ENCODE data around the gene C19orf38.
"Not testable (repeated sequence)": the region's sequence is repeated elsewhere in the genome, so short reads cannot be mapped to it uniquely, and the experiment has no call there.

Gene C19orf38

DNA sequence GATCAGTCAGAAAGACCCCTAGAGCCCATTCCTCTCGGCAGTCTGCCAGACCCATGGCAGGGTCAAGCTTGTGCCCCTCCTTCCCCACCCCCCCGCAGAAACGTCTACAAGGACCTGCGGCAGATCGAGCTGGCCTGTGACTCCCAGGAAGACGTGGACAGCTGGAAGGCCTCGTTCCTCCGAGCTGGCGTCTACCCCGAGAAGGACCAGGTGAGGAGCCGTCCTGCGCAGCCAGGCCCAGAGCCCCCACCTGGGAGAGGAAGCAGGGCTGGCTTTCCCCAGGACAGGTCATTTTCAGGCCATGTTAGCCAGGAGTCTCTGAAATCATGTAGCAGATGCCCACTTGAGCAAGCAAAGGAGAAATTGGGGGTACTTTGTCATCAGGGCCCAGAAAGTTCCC is 24.5 kb upstream of the C19orf38 start:
- no peak for DNase-seq (ENCODE audit: low read depth)

DNA sequence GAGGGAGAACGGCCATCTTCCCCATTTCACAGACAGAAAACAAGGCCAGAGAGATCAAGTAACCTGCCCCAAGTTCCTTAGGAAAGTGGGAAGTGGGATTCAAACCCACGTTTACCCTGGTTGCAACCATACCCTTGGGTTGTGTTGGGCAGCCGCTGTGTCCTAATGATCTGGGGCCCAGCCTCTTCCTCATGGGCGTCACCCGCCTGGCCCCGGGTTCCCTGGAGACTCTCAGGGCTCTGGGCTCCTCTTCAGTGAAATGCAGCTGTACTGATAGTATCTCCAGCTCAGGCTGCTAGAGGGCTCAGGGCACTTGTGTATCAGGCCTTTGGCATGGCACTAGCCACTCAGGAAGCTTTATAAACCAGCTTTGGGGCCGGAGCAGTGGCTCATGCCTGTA is 22.0 kb upstream of the C19orf38 start:
- no peak for DNase-seq (ENCODE audit: low read depth)

DNA sequence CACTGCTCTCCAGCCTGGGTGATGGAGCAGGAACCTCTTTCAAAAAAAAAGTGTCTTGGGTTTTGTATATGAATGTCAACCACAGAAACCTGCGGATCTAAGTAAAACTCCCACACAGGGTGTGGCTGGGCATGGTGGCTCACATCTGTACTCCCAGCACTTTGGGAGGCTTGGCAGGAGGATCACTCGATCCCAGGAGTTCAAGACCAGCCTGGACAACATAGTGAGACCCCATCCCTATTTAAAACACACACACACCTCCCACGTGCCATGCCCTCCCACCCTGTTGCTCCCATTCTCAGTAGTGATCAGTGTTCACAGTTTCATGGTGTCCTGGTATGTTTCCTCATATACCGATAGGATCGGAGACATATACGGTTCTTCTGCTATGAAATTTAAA is 21.4 kb upstream of the C19orf38 start:
- DNase-seq (ENCODE audit: low read depth), result no peak

DNA sequence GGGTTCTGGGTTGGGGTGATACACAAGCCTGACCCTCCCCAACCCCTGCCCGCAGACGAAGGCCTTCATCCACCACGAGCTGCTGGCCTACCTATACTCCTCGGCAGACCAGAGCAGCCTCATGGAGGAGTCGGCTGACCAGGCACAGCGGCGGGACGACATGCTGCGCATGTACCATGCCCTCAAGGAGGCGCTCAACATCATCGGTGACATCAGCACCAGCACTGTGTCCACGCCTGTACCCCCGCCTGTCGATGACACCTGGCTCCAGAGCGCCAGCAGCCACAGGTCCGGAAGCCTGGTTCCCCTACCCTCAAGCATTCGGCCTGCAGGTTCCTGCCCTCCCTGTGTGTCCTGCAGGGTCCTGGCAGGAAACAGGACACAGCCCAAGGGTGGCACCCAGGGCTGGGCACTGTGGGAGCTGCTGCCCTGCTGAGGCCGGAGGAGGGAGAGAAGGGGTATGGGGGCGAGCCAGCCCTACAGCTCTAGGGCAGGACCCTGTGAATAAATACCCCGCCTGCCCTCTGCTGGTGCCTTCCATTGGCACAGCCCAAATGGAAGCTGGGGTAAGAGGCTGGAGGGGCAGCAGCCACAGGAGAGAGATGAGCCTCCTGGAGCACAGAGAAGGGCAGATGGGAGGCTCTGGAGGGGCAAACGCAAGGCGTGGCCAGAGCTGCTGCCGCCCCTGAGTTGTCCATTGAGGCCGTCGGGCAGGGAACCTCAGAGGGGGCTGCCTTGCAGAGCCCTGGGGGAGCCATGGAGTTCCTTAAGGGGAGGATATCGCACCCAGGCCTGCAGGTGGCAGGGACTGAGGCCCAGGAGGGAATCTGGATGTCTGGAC is 19.0 kb upstream of the C19orf38 start:
- DNase-seq (ENCODE audit: low read depth), result no peak

DNA sequence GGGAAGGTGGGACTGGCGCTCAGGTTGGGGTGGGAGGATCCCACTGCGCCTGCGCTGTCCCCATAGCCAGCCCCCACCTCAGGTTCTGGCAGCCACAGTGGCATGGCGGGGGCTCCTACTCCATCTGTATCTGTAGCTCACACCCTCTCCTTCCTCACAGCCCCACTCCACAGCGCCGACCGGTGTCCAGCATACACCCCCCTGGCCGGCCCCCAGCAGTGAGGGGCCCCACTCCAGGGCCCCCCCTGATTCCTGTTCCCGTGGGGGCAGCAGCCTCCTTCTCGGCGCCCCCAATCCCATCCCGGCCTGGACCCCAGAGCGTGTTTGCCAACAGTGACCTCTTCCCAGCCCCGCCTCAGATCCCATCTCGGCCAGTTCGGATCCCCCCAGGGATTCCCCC is 18.2 kb upstream of the C19orf38 start:
- DNase-seq (ENCODE audit: low read depth), result no peak

DNA sequence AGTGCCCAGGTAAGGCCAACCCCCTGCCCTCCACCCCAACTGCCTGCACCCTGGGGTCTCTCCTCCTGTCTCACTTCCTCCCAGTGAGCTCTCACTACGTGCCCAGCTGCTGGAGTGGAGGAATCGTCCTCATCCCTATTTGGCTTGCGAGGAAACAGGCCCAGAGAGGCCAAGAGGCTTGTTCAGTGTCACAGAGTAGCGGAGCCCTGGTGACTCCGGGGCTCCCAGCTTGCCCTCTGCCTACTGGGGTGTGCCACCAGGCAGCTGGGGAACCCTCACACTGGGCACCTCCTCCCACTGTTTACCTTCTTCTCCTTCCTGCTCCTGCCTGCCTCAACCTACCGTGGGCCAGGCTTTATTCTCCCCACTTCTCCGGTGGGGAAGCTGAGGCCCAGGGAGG is 17.8 kb upstream of the C19orf38 start:
- DNase-seq (ENCODE audit: low read depth), result no peak

DNA sequence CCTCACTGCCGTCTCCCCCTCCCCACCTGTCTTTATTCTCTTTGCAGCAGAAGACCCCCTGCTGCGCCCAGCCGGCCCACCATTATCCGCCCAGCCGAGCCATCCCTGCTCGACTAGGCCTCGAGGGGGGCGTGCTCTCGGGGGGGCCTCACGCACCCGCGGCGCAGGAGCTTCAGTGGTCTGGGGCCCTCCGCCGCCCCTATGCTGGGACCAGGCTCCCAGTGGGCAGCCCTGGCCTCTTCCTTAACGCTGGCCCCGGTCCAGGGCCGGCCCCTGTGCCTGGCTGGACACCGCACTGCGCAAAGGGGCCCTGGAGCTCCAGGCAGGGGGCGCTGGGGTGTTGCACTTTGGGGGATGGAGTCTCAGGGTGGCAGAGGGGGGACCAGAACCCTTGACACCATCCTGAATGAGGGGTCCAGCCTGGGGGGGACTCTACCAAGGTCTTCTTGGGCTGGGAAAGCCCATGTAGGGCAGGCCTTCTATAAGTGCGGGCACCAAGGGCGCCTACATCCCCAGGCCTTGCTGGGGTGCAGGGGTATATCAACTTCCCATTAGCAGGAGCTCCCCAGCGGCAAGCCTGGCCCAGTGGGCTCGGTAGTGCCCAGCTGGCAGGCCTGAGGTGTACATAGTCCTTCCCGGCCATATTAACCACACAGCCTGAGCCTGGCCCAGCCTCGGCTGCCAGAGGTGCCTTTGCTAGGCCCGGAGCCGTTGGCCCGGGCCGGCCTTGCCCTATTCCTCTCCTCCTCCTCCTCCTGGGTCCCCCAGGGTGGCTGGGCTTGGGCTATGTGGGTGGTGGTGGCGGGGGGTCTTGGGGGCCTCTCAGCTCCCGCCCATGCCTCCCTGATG is 17.1 kb upstream of the C19orf38 start:
- DNase-seq (ENCODE audit: low read depth), result no peak

DNA sequence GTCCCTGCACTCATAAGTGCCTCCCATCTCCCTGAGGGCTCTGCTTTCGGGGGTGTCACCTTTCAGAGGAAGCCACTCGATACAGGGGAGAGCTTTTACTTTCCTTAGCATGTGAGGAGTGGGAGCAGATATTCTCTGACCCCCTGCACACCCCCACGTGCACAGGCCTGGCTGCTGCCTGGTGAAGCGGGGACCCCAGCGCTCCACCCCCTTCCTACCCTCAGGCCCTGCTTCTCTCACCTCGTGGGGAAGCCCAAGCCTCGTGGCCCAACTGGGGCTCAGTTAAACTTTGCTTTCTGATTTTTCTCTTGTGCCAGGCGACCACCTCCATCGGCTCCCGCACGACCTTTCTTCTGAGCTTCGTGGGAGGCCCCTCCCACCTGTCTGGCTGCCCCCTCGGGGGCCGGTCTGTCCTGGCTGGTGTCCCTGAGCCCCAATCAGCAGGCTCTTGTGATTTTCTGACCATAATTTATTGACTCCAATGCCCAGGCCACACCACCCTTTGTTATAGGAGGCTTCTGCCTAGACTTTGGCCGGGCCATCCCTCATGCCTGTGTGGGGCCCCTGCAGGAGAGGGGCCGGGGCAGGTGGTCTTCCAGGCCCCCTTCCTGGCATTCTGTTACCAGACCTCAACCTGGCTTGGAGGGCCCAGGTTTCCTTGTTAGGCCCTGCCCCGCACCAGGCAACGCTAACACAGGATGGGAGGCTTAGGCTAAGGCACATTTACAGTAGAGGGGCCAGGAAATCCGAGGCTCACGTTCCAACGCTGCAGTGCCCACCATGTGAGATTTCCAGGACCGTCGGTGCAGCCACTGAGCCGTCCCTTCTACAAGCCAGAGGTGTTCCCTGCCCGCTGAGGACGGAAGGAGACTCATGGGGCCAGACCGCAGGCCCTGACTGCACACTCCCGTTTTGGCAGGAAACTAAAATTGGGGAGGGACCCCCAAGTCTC is 16.0 kb upstream of the C19orf38 start:
- no peak for DNase-seq (ENCODE audit: low read depth)

DNA sequence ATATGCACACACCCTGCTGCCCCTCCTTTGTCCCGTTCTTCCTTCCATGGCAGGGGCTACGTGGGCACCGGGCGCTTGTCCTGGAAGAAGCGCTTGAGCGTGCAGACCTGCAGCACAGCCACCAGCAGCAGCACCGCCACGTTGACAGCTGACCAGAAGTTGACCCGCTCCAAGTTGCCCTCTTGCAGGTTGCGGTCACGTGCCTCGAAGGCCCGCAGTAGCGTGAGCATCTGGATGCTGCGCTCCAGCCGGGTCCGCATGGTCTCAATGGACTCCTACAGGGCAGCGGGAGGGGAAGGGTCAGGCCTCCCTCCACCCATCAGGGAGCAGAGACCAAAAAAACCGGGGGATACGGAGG is 15.3 kb upstream of the C19orf38 start:
- no peak for DNase-seq (ENCODE audit: low read depth)

DNA sequence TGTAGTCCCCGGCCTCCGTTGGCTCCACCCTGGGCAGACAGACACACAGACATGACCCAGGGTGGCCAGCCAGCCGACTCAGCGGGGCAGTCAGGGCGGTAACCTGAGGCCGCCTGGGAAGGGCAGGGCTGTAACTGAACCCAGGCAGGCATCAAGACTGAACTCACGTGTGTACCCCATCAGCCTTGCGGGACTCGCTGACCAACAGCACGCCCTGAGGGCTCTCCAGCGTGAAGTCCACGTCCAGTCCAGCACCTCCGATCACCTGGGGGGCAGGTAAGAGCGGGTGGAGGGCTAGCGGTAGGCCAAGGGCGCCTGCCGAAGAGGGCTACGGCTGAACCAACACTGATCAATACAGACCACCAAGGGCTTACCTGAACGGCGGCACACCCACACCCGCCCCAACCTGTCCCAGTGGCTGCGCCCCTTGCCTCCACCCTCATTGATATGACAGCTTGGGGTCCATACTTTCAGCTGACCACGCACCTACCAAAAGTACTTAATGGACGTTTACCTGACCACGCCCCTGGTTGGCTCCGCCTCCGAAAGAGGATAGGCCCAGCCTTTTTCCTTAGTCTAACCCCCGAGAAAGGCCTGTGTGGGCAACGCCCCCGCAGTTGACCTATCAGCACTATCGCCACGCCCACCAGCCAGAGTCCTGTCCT is 13.0 kb upstream of the C19orf38 start:
- no peak for DNase-seq (ENCODE audit: low read depth)

DNA sequence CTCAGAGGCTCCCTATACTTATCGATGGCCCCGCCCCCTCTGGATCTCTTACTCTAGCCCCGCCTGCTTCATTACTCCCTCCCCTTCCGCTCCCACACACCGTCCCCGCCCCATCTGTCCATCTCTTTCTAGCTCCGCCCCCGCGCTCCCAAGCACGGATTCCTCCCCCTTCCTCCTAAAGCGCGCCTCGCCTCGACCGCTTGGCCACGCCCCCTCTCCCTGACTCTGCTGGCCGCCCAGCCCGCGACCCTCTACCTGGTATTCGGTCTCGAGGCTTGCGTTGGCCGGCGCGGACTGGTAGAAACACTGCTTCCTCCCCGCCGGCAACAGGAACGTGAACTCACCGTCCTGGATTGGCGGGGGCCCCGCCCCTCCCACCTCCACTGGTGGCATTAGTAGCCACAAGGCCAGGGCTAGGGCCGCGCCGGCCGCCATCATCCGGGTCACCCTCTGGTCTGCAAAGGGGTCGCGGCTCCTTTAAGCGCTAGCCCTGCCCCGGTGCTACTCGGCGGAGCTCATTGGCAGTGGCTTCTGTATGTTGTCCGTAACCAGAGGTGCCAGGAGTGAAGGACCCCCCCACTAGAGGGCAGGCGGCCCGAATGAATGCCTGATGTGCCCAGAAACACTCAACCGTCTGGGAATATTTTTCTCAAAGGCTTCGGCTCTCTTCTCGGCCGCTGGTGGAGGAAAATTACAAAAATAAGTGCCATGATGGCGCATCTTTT is 12.3 kb upstream of the C19orf38 start, which contains the start of gene TMED1:
Gene TMED1 (minus strand): TSS at position 459 of the 725 bp plus-strand sequence. CDS start 21 bp downstream, at position 438.
- peak; percentile 91 for DNase-seq (ENCODE audit: low read depth)

DNA sequence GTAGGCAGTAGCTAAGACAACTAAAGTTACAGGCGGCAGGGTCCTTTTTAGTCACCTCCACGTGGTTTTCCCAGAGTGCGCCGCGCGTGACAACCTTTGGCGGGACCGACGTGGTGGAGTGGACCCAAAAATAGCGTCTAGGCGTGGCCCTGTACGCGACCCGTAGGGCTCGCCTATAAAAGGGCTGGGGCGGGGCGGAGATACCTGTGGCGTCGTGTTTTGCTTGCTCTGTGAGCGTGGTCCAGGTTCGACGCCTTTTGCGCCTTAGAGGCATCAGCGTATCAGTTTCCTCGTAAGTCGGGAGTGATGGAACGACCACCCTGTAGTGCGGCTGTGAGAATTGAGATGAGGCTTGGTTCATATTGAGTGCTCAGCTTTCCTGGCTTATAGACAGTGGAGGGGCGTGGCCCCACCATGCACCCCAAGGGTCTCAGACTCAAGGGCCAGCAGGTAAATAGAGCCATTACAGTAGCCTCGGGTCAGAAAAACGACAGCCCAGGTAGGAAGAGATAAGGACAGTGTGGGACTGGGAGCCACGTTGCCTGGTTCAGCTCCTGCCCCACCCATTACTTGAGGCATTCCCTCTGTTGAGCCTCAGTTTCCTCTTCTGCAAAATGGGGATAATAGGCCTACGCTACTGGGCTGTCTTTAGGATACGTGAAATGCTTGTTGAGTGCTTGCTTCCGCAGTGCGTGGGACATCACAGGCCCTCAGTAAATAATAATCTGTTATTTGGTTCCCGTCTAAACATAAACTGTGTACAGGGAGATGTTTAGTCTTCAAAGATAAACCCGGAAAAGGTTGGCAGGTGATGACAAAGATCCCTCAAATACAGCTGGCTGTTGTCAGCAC is 11.5 kb upstream of the C19orf38 start:
- peak; percentile 57 for DNase-seq (ENCODE audit: low read depth)

DNA sequence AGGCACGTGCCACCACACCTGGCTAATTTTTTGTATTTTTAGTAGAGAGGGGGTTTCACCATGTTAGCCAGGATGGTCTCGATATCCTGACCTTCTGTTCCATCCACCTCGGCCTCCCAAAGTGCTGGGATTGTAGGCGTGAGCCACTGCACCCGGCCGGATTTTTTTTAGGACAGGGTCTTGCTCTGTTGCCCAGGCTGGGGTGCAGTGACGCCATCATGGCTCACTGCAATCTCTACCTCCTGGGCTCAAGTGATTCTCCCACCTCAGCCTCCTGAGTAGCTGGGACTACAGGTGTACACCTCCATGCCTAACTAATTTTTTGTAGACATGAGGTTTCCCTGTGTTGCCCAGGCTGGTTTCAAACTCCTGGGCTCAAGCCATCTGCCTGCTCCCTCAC is 10.6 kb upstream of the C19orf38 start:
- not testable (repeated sequence) for DNase-seq (ENCODE audit: low read depth)

DNA sequence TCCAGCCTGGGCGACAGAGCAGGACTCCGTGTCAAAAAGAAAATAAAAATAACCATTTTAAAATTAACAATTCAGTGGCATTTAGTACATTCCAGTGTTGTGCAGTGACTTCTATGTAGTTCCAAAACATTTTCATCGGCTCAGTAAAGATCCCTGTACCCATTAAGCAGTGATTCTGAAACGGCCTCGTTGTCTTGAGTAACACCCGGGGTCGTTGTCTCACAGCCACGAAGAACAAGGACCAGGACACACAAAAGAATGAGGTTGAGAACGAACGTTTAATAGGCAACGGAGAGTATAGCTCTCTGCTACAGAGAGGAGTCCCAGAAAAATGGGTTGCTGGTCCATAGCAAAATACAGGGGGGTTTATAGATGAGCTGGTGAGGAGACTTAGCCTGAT is 9.8 kb upstream of the C19orf38 start:
- DNase-seq (ENCODE audit: low read depth), result no peak

DNA sequence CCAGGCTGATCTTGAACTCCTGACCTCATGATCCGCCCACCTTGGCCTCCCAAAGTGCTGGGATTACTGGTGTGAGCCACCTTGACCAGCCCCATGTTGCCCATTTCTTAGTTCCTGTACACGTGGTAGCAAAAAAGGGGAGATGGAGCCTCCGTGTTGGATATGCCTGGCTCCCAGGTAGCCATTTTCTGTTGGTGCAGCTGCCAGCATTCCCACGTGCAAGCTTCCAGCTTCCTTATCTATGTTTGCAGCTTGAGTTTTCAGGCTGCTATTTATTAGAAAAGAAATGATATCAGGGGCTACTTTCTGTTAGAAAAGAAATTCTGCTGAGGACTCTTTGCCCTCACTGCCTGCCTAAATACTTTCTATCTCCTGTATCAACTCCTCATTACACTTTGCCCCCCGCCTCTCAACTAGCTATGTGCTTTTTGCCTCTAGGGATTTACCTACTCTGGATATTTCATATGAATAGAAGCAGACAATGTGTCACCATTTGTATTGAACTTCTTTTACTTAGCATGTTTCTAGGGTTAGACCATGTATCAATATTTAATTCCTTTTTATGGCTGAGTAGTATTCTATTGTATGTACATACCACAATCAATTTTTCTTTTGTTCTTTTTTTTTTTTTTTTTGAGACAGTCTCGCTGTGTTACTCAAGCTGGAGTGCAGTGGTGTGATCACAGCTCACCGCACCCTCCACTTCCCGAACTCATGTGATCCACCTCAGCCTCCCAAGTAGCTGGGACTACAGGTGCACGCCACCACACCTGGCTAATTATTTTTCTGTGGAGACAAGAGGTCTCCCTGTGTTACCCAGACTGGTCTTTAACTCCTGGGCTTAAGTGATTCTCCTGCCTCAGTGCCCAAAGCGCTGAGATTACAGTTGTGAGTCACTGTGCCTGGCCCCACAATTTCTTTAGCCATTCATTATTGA is 8.8 kb upstream of the C19orf38 start:
- DNase-seq (ENCODE audit: low read depth), result no peak

DNA sequence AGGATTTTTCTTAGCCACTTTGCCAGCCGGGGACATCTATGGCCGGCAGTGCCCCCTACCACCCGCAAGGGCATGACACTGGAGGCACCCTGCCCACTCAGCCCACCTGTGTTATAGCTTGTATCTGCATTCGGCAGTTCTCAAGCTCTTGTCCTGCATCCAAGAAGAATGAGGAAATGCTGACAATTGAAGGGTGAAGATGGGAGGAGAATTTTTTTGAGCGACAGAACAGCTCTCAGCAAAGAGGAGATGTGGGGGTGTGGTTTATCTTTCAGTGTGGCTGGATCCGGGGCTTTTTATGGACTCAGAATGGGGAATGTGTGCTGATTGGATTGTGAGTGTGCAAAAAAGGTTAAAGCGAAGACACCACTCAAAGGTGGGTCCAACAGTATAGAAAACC is 5.4 kb upstream of the C19orf38 start:
- no peak for DNase-seq (ENCODE audit: low read depth)

DNA sequence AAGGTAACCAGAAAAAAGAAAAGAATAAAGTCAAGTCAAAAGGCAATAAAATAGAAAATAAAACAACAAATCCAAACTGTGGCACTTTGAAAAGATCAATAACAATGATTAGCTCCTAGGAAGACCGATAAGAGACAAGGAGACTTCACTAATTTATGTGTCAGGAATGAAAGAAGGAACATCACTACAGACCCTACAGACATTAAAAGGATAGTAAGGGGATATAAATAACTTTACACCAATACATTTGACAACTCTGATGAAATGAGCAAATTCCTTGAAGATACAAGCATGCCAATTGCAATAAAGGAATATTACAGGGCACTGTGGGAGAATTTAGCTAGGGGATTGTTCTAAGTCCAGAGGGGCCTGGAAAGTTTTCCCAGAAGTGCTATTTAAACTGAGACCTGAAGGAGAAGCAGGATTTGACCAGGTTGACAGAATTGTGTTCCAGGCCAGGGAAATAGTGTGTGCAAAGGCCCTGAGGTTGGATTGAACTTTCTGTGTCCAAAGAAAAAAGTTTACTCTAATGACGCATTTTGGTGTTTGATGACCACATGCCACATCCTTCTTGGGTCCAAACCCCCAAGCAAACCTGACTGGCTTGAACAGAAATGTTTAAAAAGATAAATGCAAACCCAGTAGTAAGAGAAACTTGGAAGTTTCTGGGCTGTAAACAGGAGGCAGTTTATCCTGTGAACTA is 1.6 kb upstream of the C19orf38 start:
- DNase-seq (ENCODE audit: low read depth), result no peak

DNA sequence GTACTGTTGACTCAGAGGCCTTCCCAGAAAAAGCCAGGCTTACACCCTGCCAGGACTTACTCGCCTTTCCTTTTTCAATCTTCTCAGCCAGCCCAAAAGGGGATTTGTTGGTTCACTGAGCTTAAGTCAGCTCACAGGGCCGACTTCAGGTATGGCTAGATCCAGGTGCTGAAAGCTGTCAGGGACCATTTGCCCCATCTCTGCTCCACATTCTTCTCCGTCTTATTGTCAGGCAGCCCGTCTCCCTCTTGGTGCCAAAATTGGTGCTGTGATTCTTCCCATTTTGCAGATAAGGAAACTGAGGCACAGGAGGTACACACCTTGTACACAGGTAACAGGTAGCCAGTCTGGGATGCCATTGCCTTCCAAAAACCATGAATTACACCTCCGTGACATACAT is 2.4 kb downstream of the C19orf38 start:
- DNase-seq (ENCODE audit: low read depth), result no peak

Data from stimulated activated CD8-positive, alpha-beta memory T cell treated with anti-CD3 and anti-CD28 coated beads, Interleukin-15, amount 100 ng/mL, for 1 hour (primary cell).